DLD1 (cell line): Measurements from ENCODE around the gene WDR87.
"Not testable (repeated sequence)": the region's sequence is repeated elsewhere in the genome, so short reads cannot be mapped to it uniquely, and the experiment has no call there.

Experiments
- in situ Hi-C: cut with HindIII; loops from 2 replicates; pipeline ENCODE4 v1.10.0; 2017; ENCODE audit warnings: low sequenced_read_pairs

Gene WDR87

GRCh38 chr19:37893845-37894575 lies 12.4 kb downstream of the WDR87 start:
- in situ Hi-C loops, result no loop called here

- in situ Hi-C loops, result no loop called here
These were observed 19.8 kb downstream of the WDR87 start for GRCh38 chr19:37886571-37886970.

DNA sequence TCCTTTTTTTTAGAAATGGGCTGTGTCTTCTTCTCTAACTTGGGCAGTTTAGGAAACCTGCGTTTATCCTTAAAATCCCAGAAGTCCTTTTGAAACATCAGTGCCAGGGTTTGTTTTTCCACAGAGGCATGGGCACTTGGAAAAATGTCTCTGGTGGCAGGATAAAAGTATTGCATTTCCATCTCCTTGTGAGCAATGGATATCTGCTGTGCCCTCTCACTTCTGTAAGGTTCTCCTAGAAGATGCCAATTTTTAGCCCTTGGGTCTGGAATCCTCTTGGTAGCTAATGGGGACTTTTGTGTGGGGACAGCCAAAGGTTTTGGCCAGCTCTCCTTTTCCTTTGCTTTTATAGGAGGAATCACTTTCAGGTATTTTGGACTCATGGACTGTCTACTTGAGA lies 21.0 kb downstream of the WDR87 start:
- in situ Hi-C loops, result no loop called here

DNA sequence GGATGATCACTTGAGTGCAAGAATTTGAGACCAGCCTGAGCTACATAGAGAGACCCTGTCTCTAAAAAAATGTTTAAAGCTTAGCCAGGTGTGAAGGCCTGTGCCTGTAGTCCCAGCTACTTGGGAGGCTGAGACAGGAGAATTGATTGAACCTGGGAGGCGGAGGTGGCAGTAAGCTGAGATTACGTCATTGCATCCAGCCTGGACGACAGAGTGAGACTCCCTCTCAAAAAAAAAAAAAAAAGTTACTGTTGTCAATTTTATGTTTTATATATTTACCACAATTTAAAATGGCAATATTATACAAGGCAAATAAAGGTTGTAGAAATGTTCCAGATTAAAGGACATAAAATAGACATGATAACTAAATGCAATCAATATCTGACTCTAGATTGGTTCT lies 29.2 kb downstream of the WDR87 start:
- in situ Hi-C loops, result no loop called here

GRCh38 chr19:37876032-37876431 lies 30.4 kb downstream of the WDR87 start:
- in situ Hi-C loops, result no loop called here

DNA sequence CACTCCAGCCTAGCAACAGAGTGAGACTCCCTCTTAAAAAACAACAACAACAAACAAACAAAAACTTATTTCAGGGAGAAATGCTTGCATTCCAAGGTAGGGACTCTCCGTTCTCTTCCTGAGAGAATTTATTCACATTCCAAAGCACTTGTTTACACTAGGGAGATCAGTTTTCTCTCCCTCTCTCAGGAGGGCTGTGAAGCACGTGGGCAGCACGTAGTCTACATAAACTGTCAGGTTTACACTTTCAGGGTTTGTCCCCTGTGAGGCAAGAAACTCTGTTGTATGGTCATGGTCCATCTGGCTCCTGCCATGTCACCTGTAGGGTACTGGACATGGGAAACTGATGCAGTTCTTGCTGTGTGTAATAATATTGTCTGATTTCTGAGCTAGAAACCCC lies 31.6 kb downstream of the WDR87 start:
- in situ Hi-C loops, result no loop called here

DNA sequence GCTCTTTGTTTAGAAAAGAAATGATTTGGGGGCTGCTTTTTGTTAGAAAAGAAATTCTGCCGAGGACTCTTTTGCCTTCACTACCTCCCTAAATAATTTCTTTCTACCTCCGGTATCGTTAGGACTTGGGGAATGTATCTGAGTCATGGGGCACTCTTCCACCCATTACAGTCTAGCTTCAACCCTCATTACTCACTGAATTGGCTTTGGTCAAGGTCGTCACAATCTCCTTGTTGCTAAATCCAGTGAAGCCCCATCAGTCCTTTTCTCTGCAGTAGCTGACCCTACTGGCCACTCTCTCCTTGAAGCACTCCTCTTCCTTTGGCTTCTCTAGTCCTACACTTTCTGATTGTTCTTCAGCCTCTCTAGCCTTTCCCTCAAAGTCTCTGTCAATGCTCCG lies 34.0 kb downstream of the WDR87 start:
- in situ Hi-C loops, result no loop called here

DNA sequence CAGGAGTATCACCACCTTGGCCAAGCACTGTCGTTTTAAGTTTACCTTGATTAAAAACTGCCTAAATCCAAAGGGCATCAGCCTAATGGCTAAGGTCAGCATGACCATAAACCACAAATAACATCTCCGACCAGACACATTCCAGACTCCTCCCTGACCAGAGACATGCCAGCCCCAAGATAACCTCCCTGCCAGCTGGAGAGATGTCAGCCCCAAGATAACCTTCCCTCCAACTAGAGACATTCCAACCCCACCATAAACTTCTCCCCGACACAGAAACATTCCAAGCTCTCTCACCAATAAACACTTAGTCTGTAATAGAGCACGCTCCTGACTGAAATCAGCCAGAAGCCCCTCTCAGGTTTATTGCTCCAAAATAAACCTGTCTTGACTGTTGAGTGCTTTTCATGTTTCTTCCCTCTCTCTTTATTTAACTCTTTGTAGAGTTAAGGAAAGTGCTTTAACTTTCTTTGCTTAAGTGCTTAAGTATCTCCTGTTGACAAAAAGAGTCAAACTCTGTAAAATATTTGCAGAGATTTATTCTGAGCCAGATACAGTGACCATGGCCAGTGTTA lies 36.5 kb downstream of the WDR87 start:
- in situ Hi-C loops, result no loop called here

- in situ Hi-C loops, result no loop called here
These were observed 38.6 kb downstream of the WDR87 start for GRCh38 chr19:37867831-37868230.

GRCh38 chr19:37865930-37866329 lies 40.5 kb downstream of the WDR87 start:
- in situ Hi-C loops, result not testable (repeated sequence)

DNA sequence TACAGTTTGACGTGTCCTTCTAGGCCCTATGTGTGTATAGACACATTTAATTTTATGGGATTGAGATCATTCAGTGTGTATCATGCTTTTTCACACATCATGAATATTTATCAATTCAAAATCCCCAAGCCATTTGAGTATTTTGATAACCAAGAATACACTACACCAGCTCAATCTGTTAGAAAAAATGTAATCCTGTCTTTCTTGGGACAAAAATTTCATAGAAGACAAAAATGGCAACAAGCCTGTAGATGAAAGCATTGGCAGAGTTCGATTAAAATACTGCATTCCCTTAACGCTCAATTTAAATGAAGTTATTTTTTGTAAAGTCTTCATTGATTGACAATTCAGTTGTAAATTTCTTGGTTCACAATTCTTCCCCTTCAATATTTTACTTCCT lies 41.9 kb downstream of the WDR87 start:
- in situ Hi-C loops, result no loop called here

DNA sequence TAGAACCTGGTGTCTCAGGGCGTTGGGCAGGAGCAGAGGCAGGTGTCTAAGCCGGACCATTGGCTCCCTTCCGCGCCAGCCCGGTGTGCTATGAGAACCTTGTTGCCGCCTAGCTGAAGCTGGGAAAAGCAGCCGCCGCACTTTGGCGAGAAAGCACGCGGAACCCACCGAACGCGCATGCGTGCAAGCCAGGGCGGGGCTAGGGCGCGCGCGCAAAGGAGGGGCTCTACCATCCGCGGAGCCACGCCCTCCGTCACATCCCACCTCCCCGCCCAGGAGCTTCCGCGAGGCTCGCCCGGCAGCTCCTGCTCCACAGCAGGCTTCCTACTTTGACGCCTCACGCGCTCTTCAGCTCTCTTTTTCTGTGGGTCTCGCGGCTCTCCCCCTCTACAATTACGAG lies 51.3 kb downstream of the WDR87 start:
- in situ Hi-C loops, result no loop called here

GRCh38 chr19:37845932-37846331 lies 60.5 kb downstream of the WDR87 start:
- in situ Hi-C loops, result no loop called here
